ENCODE data around the gene STK38. TPM values are rescaled to one million over a fixed set of nuclear protein-coding genes. Genes with fewer than 3 reads are reported as not detected.
"Not testable (repeated sequence)": the region's sequence is repeated elsewhere in the genome, so short reads cannot be mapped to it uniquely, and the experiment has no call there.

Gene STK38
- total RNA-seq, 1 donor from 2014 or later: 26.8 TPM

GRCh38 chr6:36487698-36488097 is 59.6 kb downstream of the STK38 start:
- Mint-ChIP-seq H3K27me3 (ENCODE audit: low read depth) (no peaks in the 10 kb centered on the region), H3K27ac (ENCODE audit: unreplicated experiment) (no peak overlapping the region), H3K36me3 (ENCODE audit: low read depth) (peaks cover 30% of the 10 kb centered on the region), H3K4me3 (no peak overlapping the region), H3K4me1 (no peaks in the 10 kb centered on the region), H3K9me3 (no peaks in the 10 kb centered on the region)
- TF ChIP-seq CTCF (conservative IDR thresholded peaks at IDR 0.05): no peak
- DNase-seq (ENCODE audit: low read depth, low spot score): no peak

- Mint-ChIP-seq H3K4me3 (no peak overlapping the region), H3K9me3 (no peaks in the 10 kb centered on the region), H3K36me3 (ENCODE audit: low read depth) (peaks cover 28% of the 10 kb centered on the region), H3K4me1 (no peaks in the 10 kb centered on the region), H3K27ac (ENCODE audit: unreplicated experiment) (no peak overlapping the region), H3K27me3 (ENCODE audit: low read depth) (no peaks in the 10 kb centered on the region)
- no peak for TF ChIP-seq CTCF (conservative IDR thresholded peaks at IDR 0.05)
- no peak for DNase-seq (ENCODE audit: low read depth, low spot score)
These were observed 62.5 kb downstream of the STK38 start for GRCh38 chr6:36484736-36485135.

- not testable (repeated sequence) for H3K27me3 Mint-ChIP-seq (ENCODE audit: low read depth); DNase-seq (ENCODE audit: low read depth, low spot score); H3K4me3 Mint-ChIP-seq; H3K4me1 Mint-ChIP-seq; H3K9me3 Mint-ChIP-seq; H3K27ac Mint-ChIP-seq (ENCODE audit: unreplicated experiment)
- peaks cover 26% of the 10 kb centered on the region for H3K36me3 Mint-ChIP-seq (ENCODE audit: low read depth)
These were observed 64.0 kb downstream of the STK38 start for GRCh38 chr6:36483326-36483725.

GRCh38 chr6:36479256-36479655 is 68.0 kb downstream of the STK38 start:
- H3K4me1 Mint-ChIP-seq: no peaks in the 10 kb centered on the region
- DNase-seq (ENCODE audit: low read depth, low spot score): no peak
- H3K27ac Mint-ChIP-seq (ENCODE audit: unreplicated experiment): no peak overlapping the region
- no peak for TF ChIP-seq CTCF (conservative IDR thresholded peaks at IDR 0.05)
- no peaks in the 10 kb centered on the region for H3K27me3 Mint-ChIP-seq (ENCODE audit: low read depth)
- H3K36me3 Mint-ChIP-seq (ENCODE audit: low read depth): peaks cover 20% of the 10 kb centered on the region
- no peak overlapping the region for H3K4me3 Mint-ChIP-seq
- H3K9me3 Mint-ChIP-seq: no peaks in the 10 kb centered on the region

- H3K4me1 Mint-ChIP-seq: no peaks in the 10 kb centered on the region
- no peak overlapping the region for H3K4me3 Mint-ChIP-seq
- H3K27ac Mint-ChIP-seq (ENCODE audit: unreplicated experiment): no peak overlapping the region
- no peaks in the 10 kb centered on the region for H3K9me3 Mint-ChIP-seq
- no peaks in the 10 kb centered on the region for H3K27me3 Mint-ChIP-seq (ENCODE audit: low read depth)
- TF ChIP-seq CTCF (conservative IDR thresholded peaks at IDR 0.05): no peak
- H3K36me3 Mint-ChIP-seq (ENCODE audit: low read depth): peaks cover 15% of the 10 kb centered on the region
- no peak for DNase-seq (ENCODE audit: low read depth, low spot score)
These were observed 69.2 kb downstream of the STK38 start for GRCh38 chr6:36478051-36478526.

GRCh38 chr6:36469946-36470345 is 77.3 kb downstream of the STK38 start:
- Mint-ChIP-seq H3K27ac (ENCODE audit: unreplicated experiment) (no peak overlapping the region), H3K9me3 (no peaks in the 10 kb centered on the region), H3K27me3 (ENCODE audit: low read depth) (no peaks in the 10 kb centered on the region), H3K4me1 (peaks cover 4% of the 10 kb centered on the region), H3K36me3 (ENCODE audit: low read depth) (peaks cover 17% of the 10 kb centered on the region), H3K4me3 (no peak overlapping the region)
- TF ChIP-seq CTCF (conservative IDR thresholded peaks at IDR 0.05): no peak
- DNase-seq (ENCODE audit: low read depth, low spot score): no peak
